A549 (cell line): Measurements from ENCODE around the gene KLRK1.

Experiments
- BCL3 ChIP-seq: fragments of >200 bp; sonication (Bioruptor Twin); formaldehyde crosslinking; IDR thresholded peaks from 3 replicates; pipeline ENCODE4 v1.6.1; 2016
- CHD4 ChIP-seq: fragments of 200-600 bp; sonication (generic); IDR thresholded peaks from 2 replicates; pipeline ENCODE4 v1.6.1; 2016; ENCODE audit warnings: antibody characterized with exemption, mild to moderate bottlenecking, borderline replicate concordance
- CTCF ChIP-seq: fragments of >200 bp; sonication (Bioruptor Twin); formaldehyde crosslinking; IDR thresholded peaks from 3 replicates; pipeline ENCODE4 v1.5.1; 2016
- JUN ChIP-seq, 2 experiments: fragments of >200 bp; sonication (Bioruptor Twin); formaldehyde crosslinking; IDR thresholded peaks; 2 replicates in 1 of 2; 3 replicates in 1 of 2; pipeline ENCODE4 v1.6.1; 2016 to 2017
- MAX ChIP-seq: IDR thresholded peaks from 2 replicates; pipeline ENCODE4 v1.6.1; 2012
- MYC ChIP-seq: IDR thresholded peaks from 2 replicates; pipeline ENCODE4 v1.6.1; 2012; ENCODE audit warnings: mild to moderate bottlenecking, inconsistent platforms, low read length, improper control_type of control experiment, borderline replicate concordance
- PHF8 ChIP-seq: fragments of 200-600 bp; sonication (generic); IDR thresholded peaks from 2 replicates; pipeline ENCODE4 v1.6.1; 2016; ENCODE audit warnings: low read depth, mild to moderate bottlenecking, antibody characterized with exemption, moderate library complexity, borderline replicate concordance
- POLR2A ChIP-seq: IDR thresholded peaks from 2 replicates; pipeline ENCODE4 v1.6.1; 2012; ENCODE audit warnings: mild to moderate bottlenecking, low read length
- SMC3 ChIP-seq: fragments of >200 bp; sonication (Bioruptor Twin); formaldehyde crosslinking; IDR thresholded peaks from 3 replicates; pipeline ENCODE4 v1.6.1; 2018; ENCODE audit warnings: inconsistent platforms
- SREBF2 ChIP-seq: fragments of 450-650 bp; IDR thresholded peaks from 2 replicates; pipeline ENCODE4 v1.6.1; 2014; ENCODE audit warnings: mild to moderate bottlenecking, moderate library complexity

- TF ChIP-seq POLR2A (no peak), MAX (no peak), SMC3 (no peak), CHD4 (no peak), CTCF (no peak), PHF8 (no peak), SREBF2 (no peak), MYC (no peak), JUN (IDR thresholded peaks at IDR 0.05) (no peak), BCL3 (no peak)
Observed at GRCh38 chr12:10405294-10405693, 15.5 kb upstream of the KLRK1 start.
